DMS 273 (cell line): Measurements from ENCODE around the gene RNF10.
A peak's percentile ranks its signal among the peaks of the same experiment; 100 is the strongest.
"Not testable (repeated sequence)": the region's sequence is repeated elsewhere in the genome, so short reads cannot be mapped to it uniquely, and the experiment has no call there.

Experiments
- DNase-seq: peaks from one replicate; lab custom pipeline; 2025; ENCODE audit not compliant: unreplicated experiment; lab: John Stamatoyannopoulos, UW

RNF10 gene

GRCh38 chr12:120611534-120611933, 77.4 kb downstream of the RNF10 start:
- DNase-seq, result not testable (repeated sequence)

- no peak for DNase-seq
Observed at GRCh38 chr12:120614848-120615247, 80.7 kb downstream of the RNF10 start.

GRCh38 chr12:120617193-120617592, 83.0 kb downstream of the RNF10 start:
- DNase-seq, result not testable (repeated sequence)

DNA sequence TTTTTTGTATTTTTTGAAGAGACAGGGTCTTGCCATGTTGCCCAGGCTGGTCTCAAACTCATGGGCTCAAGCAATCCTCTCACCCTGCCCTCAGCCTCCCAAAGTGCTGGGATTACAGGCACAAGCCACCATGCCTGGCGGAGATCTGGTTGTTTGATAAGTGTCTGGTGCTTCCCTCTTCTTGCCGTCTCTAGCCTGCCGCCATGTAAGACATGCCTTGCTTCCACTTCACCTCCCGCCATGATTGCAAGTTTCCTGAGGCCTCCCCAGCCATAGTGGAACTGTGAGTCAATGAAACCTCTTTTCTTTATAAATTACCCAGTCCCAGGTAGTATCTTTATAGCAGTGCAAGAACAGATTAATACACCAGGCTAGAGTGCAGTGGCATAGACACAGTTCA, 83.6 kb downstream of the RNF10 start:
- not testable (repeated sequence) for DNase-seq

GRCh38 chr12:120618954-120619615, 84.9 kb downstream of the RNF10 start:
- DNase-seq, result no peak

DNA sequence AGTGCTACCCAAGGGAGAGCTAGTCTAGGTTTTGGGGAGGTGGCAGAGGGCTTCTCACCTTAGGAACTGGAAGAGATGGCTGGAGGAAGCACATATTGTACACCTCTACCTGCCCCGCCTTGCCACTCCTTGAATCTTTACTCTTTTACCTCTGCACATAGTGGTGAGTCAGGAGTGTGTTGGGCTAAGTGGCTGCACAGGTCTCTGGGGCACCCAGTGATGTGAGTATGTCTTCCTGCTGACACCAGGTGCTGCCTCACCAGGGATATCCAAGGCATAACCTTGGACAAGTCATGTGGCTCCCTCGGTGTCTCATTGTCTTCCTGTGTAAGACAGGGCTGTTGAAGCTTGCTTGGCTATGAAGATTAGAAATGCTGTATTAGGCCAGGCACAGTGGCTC, 86.5 kb downstream of the RNF10 start:
- no peak for DNase-seq

DNA sequence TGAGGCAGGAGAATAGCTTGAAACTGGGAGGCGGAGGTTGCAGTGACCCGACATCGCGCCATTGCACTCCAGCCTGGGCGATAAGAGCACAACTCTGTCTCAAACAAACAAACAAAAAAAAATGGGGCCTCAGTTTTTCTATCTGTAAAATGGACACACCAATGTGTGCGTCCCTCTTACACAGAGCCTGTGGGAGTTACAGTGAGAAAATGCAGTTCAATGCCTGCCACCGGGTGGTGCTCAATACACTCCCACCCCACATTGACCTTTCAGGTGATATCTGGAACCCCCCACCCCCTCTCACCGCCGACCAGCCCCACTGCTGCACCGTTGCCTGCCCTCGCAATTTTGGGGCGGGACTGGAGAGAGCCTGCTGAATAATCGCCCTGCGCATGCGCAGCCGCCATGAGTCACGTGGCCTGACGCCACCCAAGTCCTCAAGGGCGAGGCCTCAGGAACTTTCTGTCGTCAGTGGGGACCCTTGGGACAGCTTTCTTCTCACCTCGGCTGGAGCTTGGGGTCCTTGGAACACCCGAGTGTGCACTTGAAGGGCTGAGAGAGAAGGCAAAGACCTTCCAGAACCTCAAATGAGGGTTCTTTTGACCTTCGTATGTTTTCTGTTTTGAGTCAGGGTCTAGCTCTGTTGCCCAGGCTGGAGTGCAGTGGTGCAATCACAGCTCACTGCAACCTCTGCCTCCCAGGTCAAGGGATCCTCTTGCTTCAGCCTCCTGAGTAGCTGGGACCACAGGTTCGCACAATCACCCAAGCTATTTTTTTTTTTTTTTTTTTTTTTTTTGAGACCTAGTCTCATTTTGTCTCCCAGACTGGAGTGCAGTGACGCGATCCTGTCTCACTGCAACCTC, 91.6 kb downstream of the RNF10 start:
- peak; percentile 23 for DNase-seq
